HG03432 (cell line): ENCODE measurements around the gene ANKRD31.

Experiments
- ATAC-seq: cut with Tn5 transposase; IDR thresholded peaks from one replicate; pipeline ENCODE4 v1.9.1; 2021; ENCODE audit warnings: mild to moderate bottlenecking, moderate library complexity; ENCODE audit not compliant: unreplicated experiment

The ANKRD31 gene

DNA sequence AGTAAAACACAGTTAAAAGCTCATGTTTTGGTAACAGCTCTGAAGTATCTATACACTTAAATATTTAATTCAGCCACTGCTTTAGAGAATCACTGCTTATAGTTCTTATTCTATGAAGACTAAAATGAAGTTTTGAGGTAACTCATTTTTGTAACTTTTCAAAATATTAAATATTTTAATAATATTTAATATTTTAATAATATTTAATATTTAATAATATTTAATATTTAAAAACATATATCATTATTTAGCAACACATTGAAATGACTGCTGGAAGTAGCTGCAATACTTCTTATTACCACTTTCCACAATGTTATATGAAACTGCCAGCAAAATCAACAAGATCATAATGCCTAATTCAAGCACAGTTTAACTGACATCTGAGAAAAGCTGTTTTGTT is 165.6 kb downstream of the ANKRD31 start:
- no peak for ATAC-seq

DNA sequence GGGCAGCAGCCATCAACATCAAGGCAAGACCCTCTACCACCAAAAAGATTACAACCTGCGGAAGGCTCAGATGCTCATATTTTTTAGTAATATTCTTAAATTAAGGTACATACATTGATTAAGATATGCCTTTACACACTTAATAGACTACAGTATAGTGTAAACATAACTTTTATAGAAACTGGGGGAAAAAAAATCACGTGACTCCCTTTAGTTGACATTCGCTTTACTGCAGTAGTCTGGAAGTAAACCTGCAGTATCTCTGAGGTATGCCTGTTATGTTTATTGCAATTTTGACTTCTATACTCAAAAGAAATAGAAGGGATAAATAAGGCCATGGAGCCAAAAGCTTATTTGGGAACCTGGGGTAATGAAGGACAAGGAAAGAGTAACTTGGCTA is 169.2 kb downstream of the ANKRD31 start:
- ATAC-seq, result no peak

DNA sequence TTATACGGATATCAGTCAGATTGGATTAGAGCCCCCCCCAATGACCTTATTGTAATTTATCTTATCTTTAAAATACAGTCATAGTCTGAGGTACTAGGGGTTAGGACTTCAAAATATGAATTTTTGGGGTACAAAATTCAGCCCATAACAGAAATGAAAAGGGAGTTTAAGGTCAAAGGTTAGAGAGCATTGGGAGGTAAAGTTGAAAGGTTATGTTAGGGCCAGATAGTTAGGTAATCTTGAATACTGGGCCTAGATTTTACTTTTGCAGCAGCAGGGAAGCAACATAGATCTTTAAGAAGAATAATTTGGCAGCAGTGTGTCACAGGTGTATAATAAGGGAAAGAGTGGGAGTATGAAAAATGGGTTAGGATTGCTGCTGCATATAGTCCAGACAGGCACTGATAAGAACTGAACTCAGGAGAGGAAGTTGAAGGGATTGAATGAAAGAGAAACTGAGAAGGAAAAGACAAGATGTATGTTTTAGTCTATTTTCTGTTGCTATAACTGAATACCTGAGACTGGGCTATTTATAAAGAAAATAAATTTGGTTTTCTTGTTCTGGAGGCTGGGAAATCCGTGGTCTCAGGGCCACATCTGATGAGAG is 173.7 kb downstream of the ANKRD31 start:
- ATAC-seq, result no peak

DNA sequence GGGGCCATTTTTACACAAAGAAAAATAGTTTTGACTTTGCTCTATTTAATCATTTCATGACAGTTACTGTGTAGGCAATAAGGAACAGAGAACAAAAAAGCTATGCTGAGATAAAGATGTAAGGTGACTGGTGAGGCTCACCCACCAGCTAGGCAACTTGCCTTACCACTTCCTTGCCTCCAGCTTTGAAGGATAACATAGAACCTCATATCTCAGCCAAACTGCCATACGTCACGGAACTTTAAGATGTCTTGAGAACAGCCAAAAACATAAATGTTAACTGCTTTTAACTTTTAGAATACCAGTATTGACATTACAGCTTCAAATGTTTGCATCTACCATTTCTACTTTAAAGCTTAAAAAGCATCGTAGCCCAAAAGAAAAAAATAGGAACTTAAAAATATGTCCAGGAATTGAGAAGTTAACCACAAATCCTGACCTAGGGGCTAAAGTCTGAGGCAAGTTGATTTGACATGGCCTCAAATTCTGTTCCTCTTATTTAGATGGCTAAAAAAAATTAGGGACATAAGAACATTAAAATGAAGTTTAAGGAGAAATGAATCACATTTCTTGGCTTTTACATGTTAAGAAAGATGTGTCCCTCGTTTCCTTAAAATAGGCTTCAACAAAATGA is 176.6 kb downstream of the ANKRD31 start:
- ATAC-seq, result no peak

DNA sequence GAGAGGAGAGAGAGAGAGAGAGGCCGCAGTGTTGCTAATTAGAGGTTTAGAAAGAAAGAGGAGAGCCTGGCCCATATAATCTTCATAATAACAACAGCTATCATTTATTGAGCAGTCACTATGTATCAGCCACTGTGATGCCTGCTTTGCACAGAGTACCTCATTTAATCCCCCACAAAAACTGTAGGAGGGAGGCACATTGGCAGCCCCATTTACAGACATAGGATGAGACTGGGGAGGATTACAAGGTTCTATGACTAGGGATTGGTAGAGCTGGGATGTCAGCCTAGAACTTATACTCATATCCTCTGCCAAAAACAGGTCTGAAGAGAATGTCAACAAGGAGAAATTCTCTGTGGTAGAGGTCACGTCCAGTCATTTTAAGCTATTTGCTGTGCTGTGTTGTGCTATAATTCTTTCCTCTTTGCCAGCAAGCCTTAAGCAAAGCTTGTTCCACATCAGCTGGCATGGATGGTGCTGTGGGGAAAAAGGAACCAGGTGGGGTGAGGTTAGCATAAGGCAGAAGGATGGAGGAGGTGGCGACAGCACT is 177.6 kb downstream of the ANKRD31 start:
- no peak for ATAC-seq

DNA sequence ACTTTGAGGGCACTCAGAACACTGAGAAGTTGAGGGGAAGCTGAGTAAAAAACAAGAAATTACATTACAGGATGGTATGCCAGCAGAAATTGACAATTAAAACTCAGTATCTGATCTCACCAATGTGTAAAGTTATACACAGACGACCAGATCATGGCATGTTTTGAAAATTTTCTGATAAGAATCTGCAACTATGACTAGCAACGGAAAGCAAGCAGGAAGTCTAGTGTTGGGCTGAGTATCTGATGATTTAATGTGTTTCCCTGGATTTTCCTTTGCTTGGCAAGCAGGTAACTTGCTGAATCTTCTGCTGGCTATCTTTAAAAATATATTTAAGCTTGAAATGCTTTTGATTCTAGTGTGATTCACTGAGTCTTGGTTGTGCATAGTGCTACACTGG is 179.1 kb downstream of the ANKRD31 start:
- ATAC-seq, result no peak

DNA sequence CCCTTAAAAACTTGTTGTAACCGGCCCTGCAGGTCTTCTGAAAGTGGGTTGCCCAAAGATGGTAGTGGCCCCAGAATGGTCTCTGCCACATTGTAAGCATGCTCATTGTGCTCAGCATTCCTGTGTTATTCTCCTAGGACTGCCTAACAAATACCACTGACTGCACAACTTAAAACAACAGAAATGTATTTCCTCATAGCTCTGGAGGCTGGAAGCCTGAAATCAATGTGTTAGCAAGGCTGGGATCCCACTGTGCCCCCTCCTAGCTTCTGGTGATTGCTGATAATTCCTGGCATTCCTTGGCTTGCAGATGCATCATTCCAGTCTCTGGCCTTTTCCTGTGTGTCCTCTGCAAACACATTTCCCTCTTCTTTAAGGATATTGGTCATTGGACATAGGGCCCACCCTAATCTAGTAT is 180.9 kb downstream of the ANKRD31 start:
- ATAC-seq, result no peak

DNA sequence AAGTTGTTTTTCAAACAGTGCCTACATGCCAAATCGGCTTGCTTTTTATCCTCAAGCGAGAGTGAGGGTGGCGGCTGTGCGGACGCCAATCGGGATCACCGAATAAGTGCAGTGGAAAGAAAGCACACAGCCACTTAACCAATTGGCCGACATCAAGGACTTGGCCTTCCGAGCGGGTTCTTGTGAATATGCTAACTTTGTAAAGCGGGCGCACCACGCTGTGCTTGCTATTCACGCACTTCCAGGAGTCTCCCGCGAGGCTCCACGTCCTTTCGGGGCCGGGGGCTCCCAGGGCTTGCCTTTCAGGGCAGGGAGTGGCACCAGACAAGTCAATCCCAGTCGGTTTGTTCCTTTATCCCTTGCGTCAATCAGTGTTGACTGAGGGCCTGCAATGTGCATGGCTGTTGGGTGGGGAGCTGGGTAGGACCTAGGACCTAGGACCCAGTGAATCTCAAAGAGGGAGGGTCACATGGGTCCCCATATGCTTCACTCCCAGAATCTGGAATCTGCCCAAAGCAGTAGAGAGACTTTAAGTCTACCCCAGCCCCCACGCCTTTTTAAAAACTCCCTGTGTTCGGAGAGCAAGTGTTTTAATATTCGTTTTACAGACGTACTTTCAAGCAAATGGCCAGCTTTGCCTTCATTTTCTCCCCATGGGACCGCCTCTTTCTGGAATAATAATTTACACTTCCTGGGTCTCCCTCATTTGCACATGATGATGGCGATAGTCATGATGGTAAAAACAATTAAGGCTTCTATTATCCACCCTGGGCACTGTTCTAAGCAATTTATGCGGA is 182.3 kb downstream of the ANKRD31 start:
- no peak for ATAC-seq

DNA sequence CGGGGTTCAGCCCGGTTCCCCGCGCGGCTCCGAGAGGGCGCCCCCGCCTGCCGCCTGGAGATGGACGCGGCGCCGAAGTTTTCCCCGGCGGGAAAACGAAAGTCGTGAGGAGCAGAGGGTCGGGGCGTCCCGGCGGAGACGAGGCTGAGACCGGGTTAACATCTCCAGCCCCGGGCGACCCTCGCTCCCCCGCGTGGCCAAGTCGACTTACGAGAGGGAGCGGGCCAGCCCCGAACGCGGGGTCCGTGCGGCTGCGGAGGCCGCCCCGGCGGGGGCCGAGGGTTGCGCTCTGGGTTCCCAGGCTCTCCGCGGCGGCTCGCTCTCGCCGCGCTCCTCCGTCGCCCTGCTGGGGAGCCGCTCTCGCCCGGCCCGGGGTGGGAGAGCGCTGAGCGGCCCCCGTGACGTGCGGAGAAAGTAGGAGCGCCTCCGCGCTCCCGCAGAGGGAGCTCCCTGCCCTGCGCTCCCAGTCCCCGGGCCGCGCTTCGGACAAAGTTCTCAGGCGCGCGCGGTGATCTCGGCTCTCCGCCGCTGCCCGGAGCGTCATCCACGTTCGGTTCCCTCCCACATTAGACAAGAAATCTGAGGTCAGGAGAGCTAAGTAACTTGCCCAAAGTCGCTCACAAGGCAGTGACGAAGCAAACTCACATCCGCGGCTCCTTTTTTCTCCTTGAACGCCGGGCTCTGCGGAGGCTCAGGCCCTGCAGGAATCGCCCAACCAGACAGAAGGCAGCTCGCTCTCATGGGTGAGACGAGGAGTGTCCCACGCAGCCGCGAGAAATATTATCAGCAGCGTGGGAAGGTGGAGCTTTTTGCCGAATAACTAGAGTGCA is 183.2 kb downstream of the ANKRD31 start:
- peak; percentile 26 for ATAC-seq

DNA sequence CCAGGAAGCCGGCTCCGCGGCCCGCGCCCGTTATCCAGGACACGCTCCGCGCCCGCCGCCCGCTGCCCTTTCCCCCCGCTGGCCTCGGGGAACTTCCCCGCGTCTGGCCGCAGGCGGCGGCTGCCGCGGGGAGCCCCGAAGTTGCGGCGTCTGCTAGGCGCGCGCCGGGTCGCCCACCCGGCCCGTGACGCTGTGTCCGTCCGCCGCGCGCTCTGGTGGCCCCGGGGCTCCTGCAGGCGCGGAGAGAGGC is 183.7 kb downstream of the ANKRD31 start:
- ATAC-seq, result no peak

DNA sequence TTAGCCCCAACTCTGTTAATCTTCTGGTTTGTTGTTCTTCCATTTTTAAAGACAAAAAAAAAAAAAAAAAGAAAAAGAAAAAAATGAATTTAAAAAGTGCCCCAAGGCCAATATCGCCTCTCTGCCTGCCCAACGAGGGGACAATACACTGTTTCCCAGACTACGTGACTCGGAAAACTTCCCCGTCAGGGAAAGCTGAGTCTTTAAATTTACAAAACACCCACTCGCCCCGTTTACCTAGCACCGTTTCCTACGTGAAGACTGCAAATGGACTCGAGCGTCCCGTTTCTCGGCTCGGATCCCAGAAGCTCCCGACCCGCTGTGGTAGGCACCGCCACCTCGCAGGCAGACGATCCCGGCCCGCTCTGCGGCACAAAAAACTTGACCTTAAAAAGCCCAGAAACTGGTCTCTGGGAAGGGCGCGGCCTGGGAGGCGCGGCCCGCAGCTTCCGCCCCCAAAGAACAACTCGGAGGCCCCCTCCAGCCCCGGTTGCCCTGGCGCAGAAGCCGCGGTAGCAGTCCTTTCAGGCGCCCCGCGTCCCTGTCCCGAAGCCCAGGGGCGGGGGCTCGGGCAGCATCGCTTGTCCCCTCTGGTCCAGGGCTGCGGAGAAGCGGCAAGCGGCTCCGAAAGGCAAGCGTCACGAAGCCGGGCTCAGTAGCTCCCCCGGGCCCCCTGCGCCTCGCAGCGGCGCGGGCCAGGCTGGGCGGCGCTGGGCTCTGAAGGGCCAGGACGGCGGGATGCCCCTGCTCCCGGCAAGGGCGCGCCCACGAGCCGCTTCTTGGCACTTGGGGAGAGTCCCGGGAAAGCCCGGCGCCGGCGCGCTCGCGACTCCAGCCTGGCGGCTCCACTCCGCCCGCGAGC is 184.3 kb downstream of the ANKRD31 start, which contains the start of gene GCNT4:
GCNT4 (minus strand) TSS at position 367 of the 862 bp plus-strand sequence. CDS start 22,521 bp downstream, outside the sequence.
- peak; percentile 32 for ATAC-seq

DNA sequence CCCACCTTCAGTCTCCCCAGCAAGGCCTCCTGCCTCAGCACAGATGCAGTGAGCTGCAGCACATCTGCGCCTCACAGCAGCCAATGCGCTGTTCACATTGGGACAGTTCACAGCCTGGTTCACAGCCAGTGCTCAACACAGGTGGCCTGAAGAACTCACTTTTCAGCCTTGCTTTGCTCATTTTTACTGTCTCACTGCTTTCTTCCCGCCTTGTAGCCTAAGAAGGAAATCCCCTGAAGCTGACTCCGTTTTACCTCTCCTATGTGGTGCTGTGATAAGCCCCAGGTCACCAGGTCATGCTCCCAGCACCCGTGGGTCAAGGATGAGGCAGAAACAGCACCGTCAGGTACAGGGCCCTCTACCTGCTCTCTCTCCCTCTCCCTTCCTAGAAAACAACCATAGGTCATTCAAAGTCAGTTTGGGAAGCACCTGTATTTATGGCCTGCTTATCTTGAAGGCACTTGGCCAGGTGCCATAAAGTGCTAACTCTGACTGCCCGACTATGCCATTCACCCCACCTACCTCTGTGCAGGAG is 185.4 kb downstream of the ANKRD31 start:
- no peak for ATAC-seq

DNA sequence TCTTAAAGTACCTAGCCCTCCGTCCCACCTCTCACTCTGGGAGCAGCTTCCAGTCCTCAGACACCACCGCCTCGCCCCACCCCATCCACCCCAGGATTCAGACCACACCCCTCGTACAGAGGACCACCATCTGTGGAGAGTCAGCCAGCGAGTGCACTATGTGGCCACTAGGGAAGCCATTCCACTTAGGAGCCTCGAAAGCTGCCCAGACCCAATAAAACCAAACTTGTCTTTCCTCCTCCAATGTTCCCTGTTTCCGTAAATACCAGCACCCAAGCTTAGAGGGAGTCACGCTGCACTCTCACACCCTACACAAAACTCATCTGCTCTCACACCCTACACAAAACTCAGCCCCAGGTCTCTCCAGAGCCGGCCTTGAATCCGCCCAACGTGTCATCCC is 186.3 kb downstream of the ANKRD31 start:
- ATAC-seq, result no peak

DNA sequence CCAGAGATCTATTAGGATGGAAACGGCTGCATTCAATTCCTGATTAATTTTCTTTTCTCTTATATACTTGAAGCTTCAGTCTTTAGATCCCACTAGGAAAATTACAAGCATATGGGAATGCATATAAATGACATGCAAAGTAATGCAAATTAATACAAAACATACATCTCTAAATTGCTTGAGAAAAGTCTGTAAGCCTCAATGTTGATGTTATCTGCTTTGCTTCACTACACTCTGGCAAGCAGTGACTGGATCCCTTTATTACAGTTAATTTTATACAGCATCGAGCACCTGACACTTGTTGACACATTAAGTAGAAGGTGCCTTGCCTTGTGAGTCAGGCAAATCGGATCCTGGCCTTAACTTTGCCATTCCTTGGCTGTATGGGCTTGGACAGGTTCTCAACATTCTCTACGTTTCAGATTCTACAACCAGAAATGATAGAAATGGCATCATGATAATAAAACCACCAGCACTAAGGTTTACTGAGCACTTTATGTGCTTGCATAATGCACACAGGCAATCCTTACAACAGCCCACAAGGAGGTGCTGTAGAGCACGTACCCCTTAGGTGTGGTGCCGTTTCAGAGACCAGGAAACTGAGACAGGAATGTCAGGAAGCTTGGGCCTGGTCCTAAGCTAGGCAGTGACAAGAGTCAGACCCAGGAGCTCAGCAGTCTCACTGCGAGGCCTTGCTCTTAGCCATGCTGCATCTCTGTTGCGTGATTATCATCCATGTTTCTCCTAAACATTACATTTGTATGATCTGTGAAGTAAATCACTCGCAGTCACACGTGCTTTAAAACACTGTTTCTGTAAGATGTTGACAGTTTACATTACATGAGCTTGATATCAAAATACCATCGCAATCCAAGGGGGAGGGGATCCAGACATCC is 187.0 kb downstream of the ANKRD31 start:
- no peak for ATAC-seq

DNA sequence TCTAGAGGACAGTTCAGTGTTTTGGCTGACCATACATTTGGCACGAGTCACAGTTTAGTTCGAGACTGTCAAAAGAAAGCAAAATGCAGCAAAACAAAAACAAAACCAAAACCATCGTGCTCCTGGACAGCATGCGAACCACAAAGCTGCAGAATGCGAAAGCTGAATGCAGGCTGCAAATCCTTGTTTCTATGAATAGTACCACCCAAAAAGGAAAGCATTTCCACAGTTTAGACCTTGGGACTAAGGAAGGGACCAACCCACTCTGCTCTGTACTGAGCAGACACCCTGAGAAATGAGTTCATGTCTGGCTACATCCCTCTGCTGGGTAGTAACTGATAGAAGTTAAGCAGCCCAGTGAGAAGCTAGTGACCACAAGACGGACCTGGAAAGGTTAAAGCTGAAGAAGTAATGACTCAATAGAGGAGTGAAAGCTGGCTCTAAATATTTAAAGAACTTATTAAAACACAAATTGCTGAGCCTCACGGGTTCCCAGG is 188.2 kb downstream of the ANKRD31 start:
- peak; percentile 51 for ATAC-seq

DNA sequence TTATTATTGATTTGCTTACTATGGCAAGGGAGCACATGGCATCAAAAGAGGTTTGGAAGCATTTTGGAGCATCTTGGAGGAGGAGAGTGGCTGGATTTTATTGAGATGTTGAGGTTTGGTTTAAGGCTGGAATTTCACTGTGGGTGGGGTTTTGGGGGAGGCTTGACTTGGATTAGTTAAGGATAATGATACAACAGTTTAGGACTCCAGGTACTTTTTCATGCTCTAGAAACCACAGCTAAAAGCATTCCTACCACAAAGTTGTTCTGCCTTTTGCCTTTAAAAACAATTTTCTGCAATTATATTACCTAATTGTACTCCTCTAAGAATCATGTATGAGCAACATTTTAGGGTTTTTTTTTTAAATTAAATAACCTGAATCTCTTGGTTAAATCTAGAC is 189.3 kb downstream of the ANKRD31 start:
- ATAC-seq, result no peak

DNA sequence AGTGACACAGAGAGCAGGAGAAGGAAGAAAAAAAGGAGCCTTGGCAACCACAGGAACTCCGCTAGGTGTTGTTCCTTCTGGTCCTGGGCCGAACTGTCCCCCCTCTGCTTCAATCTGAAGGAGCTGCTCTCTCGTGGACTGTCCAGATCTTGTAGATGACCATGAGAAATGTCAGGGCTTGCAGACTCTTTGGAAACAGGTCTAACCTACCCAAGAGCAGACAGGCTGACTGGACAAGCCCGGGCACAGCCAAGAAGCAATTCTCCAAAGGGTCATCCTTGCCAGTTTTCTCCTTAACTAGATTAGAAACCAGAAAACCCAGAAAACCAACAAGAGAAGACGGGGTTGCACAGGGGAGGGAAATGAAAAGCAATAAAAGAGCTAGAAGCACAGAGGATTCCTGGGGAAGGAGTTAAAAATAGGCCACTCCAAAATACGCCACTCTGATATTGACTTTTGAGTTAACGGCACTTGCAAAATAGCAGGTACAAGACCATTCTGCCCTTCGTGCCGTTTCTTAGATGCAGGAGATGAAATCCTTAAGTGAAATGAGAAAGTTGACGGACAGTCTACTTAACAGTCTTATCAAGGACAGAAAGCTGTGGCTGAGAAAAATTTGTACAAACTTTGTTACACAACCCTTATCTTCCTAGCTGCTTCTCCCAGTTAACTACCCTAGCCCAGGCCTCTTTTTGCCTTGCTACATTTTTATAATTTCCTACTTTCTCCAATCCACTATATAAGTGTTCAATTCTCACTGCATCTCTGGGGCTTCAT is 190.1 kb downstream of the ANKRD31 start:
- no peak for ATAC-seq

DNA sequence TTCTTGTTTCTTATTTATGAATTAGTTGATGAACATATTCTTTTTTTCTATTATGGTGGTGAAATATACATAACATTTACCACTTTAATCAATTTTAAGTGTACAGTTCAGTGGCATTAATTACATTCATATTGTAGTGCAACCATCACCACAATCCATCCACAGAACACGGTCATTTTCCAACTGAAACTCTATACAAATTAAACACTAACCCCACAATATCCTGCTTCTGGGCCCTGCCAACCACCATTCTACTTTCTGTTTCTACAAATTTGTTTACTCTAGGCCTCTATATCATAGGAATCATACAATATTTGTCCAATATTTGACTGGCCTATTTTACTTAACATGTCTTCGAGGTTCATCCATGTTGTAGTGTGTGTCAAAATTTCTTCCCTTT is 191.6 kb downstream of the ANKRD31 start:
- ATAC-seq, result no peak
